ENCODE results near the gene ACSF3. TPM values are rescaled to one million over a fixed set of nuclear protein-coding genes. Genes with fewer than 3 reads are reported as not detected.

Gene ACSF3
- total RNA-seq, 1 experiment from 2014 or later, result 74.5 TPM

DNA sequence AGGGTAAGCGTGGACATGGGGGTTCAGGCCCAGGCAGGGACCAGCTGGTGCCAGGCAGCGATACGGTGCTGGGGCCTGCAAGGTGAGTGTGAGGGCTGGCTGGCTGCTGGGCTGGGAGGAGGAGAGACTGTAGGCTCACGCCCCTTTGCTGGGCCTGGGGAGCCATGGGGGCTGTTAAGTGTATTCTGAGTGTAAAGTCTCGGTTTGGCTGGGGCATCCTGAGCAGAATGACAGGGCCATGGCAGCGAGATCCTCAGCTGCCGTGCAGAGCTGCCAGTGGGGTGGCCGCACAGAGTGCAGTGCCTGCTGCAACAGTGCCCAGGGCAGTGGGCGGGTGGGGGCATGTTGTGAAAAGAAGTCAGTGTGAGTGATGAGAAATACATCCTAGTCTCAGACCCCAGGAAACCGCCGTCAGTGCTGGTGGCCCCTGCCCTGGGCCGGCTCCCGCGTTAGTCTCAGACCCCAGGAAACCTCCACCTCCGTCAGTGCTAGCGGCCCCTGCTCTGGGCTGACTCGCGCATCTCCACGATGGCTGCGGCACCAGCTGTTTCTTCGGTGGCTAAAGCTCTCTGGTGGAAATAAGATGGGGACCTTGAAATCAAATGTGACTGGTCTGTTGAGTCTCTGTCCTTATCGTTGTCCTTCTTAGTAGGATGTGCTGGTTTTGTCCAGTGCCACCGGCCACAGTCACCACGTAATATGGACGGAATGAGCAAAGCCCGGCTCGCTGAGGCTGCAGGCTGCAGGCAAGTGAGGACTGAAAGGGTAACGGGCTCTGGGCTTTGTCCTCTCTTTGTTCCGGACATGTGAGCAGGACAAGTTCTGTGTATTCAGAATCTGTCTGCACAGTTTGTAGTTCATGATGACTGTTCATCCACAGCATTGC lies 22.9 kb downstream of the ACSF3 start:
- ATAC-seq (no peak), DNase-seq (ENCODE audit: low read depth, low spot score) (no peak)
- Histone ChIP-seq H2AFZ (ENCODE audit: low read depth, low read length, poor library complexity, severe bottlenecking) (no peak overlapping the region), H3K27me3 (ENCODE audit: insufficient read depth, low read length) (no peaks in the 10 kb centered on the region), H3K4me2 (ENCODE audit: low read length) (no peak overlapping the region), H3K9ac (ENCODE audit: low read length) (no peak overlapping the region), H3K4me3 (replicated peaks in 1 of 2; ENCODE audit: low read depth in 1 of 2, low read length in 2 of 2) (no peak overlapping the region), H3K9me3 (ENCODE audit: control insufficient read depth in 1 of 2, insufficient read depth in 1 of 2, low read depth in 1 of 2, low read length in 2 of 2) (no peaks in the 10 kb centered on the region), H3K4me1 (ENCODE audit: control insufficient read depth in 1 of 2, insufficient read depth in 2 of 2, low read length in 2 of 2) (no peaks in the 10 kb centered on the region), H3K27ac (ENCODE audit: low read depth, low read length) (no peak overlapping the region), H3K36me3 (ENCODE audit: control insufficient read depth in 1 of 2, insufficient read depth in 2 of 2, low read length in 2 of 2) (peaks cover 30 to 39% of the 10 kb centered on the region in 2 experiments; a peak in 3 of 4 replicates), H3K79me2 (ENCODE audit: insufficient read depth, low read length) (no peaks in the 10 kb centered on the region; the same call in 1 of the 2 replicates), H3K9me2 (ENCODE audit: insufficient read depth) (no peaks in the 10 kb centered on the region), H4K20me1 (ENCODE audit: insufficient read depth) (no peaks in the 10 kb centered on the region)
- CTCF ChIA-PET, result no interaction called here
- RAD21 ChIA-PET (ENCODE audit: low non-redundant PET in 1 of 2, low total read pairs in 2 of 2, uncharacterized antibody in 2 of 2, unreplicated experiment in 2 of 2), result no interaction called here
- no peak for TF ChIP-seq FOSL1 (IDR thresholded peaks at IDR 0.05; ENCODE audit: low read depth)
- TF ChIP-seq YY1 (IDR thresholded peaks at IDR 0.05; ENCODE audit: extremely low read depth, insufficient replicate concordance, low read depth, low read length), result no peak
- no peak for TF ChIP-seq POLR2A (IDR thresholded peaks at IDR 0.05; ENCODE audit: borderline replicate concordance, extremely low read depth, insufficient read depth, insufficient read length)
- no peak for TF ChIP-seq SP1 (IDR thresholded peaks at IDR 0.05; ENCODE audit: low read depth)
- no peak for TF ChIP-seq SRF (IDR thresholded peaks at IDR 0.05; ENCODE audit: low read depth)
- TF ChIP-seq, protein P1, sequence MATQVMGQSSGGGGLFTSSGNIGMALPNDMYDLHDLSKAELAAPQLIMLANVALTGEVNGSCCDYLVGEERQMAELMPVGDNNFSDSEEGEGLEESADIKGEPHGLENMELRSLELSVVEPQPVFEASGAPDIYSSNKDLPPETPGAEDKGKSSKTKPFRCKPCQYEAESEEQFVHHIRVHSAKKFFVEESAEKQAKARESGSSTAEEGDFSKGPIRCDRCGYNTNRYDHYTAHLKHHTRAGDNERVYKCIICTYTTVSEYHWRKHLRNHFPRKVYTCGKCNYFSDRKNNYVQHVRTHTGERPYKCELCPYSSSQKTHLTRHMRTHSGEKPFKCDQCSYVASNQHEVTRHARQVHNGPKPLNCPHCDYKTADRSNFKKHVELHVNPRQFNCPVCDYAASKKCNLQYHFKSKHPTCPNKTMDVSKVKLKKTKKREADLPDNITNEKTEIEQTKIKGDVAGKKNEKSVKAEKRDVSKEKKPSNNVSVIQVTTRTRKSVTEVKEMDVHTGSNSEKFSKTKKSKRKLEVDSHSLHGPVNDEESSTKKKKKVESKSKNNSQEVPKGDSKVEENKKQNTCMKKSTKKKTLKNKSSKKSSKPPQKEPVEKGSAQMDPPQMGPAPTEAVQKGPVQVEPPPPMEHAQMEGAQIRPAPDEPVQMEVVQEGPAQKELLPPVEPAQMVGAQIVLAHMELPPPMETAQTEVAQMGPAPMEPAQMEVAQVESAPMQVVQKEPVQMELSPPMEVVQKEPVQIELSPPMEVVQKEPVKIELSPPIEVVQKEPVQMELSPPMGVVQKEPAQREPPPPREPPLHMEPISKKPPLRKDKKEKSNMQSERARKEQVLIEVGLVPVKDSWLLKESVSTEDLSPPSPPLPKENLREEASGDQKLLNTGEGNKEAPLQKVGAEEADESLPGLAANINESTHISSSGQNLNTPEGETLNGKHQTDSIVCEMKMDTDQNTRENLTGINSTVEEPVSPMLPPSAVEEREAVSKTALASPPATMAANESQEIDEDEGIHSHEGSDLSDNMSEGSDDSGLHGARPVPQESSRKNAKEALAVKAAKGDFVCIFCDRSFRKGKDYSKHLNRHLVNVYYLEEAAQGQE (IDR thresholded peaks at IDR 0.05; ENCODE audit: low read depth), result no peak
- TF ChIP-seq EGR1 (IDR thresholded peaks at IDR 0.05; ENCODE audit: low read depth), result no peak
- TF ChIP-seq ELF1 (IDR thresholded peaks at IDR 0.05; ENCODE audit: borderline replicate concordance, low read depth), result no peak
- no peak for TF ChIP-seq POLR2AphosphoS5 (IDR thresholded peaks at IDR 0.05; ENCODE audit: low read depth, low read length)
- TF ChIP-seq, protein P2, sequence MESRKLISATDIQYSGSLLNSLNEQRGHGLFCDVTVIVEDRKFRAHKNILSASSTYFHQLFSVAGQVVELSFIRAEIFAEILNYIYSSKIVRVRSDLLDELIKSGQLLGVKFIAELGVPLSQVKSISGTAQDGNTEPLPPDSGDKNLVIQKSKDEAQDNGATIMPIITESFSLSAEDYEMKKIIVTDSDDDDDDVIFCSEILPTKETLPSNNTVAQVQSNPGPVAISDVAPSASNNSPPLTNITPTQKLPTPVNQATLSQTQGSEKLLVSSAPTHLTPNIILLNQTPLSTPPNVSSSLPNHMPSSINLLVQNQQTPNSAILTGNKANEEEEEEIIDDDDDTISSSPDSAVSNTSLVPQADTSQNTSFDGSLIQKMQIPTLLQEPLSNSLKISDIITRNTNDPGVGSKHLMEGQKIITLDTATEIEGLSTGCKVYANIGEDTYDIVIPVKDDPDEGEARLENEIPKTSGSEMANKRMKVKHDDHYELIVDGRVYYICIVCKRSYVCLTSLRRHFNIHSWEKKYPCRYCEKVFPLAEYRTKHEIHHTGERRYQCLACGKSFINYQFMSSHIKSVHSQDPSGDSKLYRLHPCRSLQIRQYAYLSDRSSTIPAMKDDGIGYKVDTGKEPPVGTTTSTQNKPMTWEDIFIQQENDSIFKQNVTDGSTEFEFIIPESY (IDR thresholded peaks at IDR 0.05; ENCODE audit: extremely low read depth, insufficient replicate concordance, low read length), result no peak
- no peak for TF ChIP-seq CBX3 (IDR thresholded peaks at IDR 0.05; ENCODE audit: low read depth)
- TF ChIP-seq, protein P3, sequence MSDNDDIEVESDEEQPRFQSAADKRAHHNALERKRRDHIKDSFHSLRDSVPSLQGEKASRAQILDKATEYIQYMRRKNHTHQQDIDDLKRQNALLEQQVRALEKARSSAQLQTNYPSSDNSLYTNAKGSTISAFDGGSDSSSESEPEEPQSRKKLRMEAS (IDR thresholded peaks at IDR 0.05), result no peak
- TF ChIP-seq, protein P4, sequence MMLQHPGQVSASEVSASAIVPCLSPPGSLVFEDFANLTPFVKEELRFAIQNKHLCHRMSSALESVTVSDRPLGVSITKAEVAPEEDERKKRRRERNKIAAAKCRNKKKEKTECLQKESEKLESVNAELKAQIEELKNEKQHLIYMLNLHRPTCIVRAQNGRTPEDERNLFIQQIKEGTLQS (IDR thresholded peaks at IDR 0.05), result no peak
- no peak for TF ChIP-seq ZNF274 (IDR thresholded peaks at IDR 0.05; ENCODE audit: low read depth, low read length)
- no peak for TF ChIP-seq CEBPB (IDR thresholded peaks at IDR 0.05; ENCODE audit: low read depth)
- no peak for TF ChIP-seq TCF7L2 (IDR thresholded peaks at IDR 0.05; ENCODE audit: borderline replicate concordance, extremely low read depth, insufficient read depth, insufficient read length)
- TF ChIP-seq RAD21 (IDR thresholded peaks at IDR 0.05; ENCODE audit: low read depth), result no peak
- no peak for TF ChIP-seq ZFX (IDR thresholded peaks at IDR 0.05)
- TF ChIP-seq EZH2 (IDR thresholded peaks at IDR 0.05), result no peak
- TF ChIP-seq JUND (IDR thresholded peaks at IDR 0.05), result no peak
- no TSS peak for BruUV-seq (replicated peaks)
- intact Hi-C loops (cut with micrococcal nuclease), result no loop called here
- POLR2A ChIA-PET, result no interaction called here
